ENCODE measurements around the gene SPAST. TPM values are rescaled to one million over a fixed set of nuclear protein-coding genes. Genes with fewer than 3 reads are reported as not detected.
A peak's percentile ranks its signal among the peaks of the same experiment; 100 is the strongest.

Gene SPAST
- total RNA-seq, 1 experiment from 2014 or later, result 16.2 TPM

GRCh38 chr2:32058130-32058529 lies 5.2 kb upstream of the SPAST start:
- H3K4me2 ChIP-seq (ENCODE audit: low read length), result no peak overlapping the region; the same call in 1 of the 2 replicates
- TF ChIP-seq ATF3 (IDR thresholded peaks at IDR 0.05) (no peak), EZH2phosphoT487 (IDR thresholded peaks at IDR 0.05; ENCODE audit: borderline replicate concordance) (no peak), ZNF274 (IDR thresholded peaks at IDR 0.05; ENCODE audit: low read depth, low read length) (no peak), CBX3 (IDR thresholded peaks at IDR 0.05; ENCODE audit: low read depth) (no peak), EZH2 (IDR thresholded peaks at IDR 0.05) (no peak), SP1 (IDR thresholded peaks at IDR 0.05; ENCODE audit: low read depth) (no peak), RAD21 (IDR thresholded peaks at IDR 0.05; ENCODE audit: low read depth) (no peak), YY1 (IDR thresholded peaks at IDR 0.05; ENCODE audit: extremely low read depth, insufficient replicate concordance, low read depth, low read length) (no peak), JUND (IDR thresholded peaks at IDR 0.05) (no peak), CEBPB (IDR thresholded peaks at IDR 0.05; ENCODE audit: low read depth) (no peak), ELF1 (IDR thresholded peaks at IDR 0.05; ENCODE audit: borderline replicate concordance, low read depth) (no peak), ZBTB33 (IDR thresholded peaks at IDR 0.05; ENCODE audit: extremely low read depth, insufficient replicate concordance, low read length) (no peak), ZFX (IDR thresholded peaks at IDR 0.05) (no peak), TCF7L2 (IDR thresholded peaks at IDR 0.05; ENCODE audit: borderline replicate concordance, extremely low read depth, insufficient read depth, insufficient read length) (no peak), EGR1 (IDR thresholded peaks at IDR 0.05; ENCODE audit: low read depth) (no peak), POLR2AphosphoS5 (IDR thresholded peaks at IDR 0.05; ENCODE audit: low read depth, low read length) (no peak)
- ChIA-PET CTCF (no interaction called here), POLR2A (interaction anchor here (0.5 kb wide), 1 partner anchor 97 kb away, joined by 3 read pairs; no protein-coding TSS in a partner anchor), RAD21 (ENCODE audit: low non-redundant PET in 1 of 2, low total read pairs in 2 of 2, uncharacterized antibody in 2 of 2, unreplicated experiment in 2 of 2) (interaction anchor here in 1 of 2 experiments (0.6 kb wide), 1 partner anchor 125 kb away, joined by 4 read pairs; no protein-coding TSS in a partner anchor)
- H3K4me1 ChIP-seq (ENCODE audit: control insufficient read depth in 1 of 2, insufficient read depth in 2 of 2, low read length in 2 of 2), result peaks cover 0 to 18% of the 10 kb centered on the region in 2 experiments; a peak in 2 of 4 replicates
- no peaks in the 10 kb centered on the region for H3K27me3 ChIP-seq (ENCODE audit: insufficient read depth, low read length)
- ATAC-seq (no peak), DNase-seq (ENCODE audit: low read depth, low spot score) (no peak)
- no peak overlapping the region for H3K4me3 ChIP-seq (replicated peaks in 1 of 2; ENCODE audit: low read depth in 1 of 2, low read length in 2 of 2)
- no peak overlapping the region for H3K9ac ChIP-seq (ENCODE audit: low read length)
- no peaks in the 10 kb centered on the region for H3K9me2 ChIP-seq (ENCODE audit: insufficient read depth)
- no peaks in the 10 kb centered on the region for H3K79me2 ChIP-seq (ENCODE audit: insufficient read depth, low read length)
- no peaks in the 10 kb centered on the region for H3K36me3 ChIP-seq (ENCODE audit: control insufficient read depth in 1 of 2, insufficient read depth in 2 of 2, low read length in 2 of 2)
- no peaks in the 10 kb centered on the region for H4K20me1 ChIP-seq (ENCODE audit: insufficient read depth)
- BruUV-seq (replicated peaks), result no TSS peak
- no peaks in the 10 kb centered on the region for H3K9me3 ChIP-seq (ENCODE audit: control insufficient read depth in 1 of 2, insufficient read depth in 1 of 2, low read depth in 1 of 2, low read length in 2 of 2)
- intact Hi-C loops (cut with micrococcal nuclease), result no loop called here
- H3K27ac ChIP-seq (ENCODE audit: low read depth, low read length), result no peak overlapping the region
- peak overlapping the region; percentile 73 for H2AFZ ChIP-seq (ENCODE audit: low read depth, low read length, poor library complexity, severe bottlenecking)

Measured in HCT116 (cell line).